ENCODE results near the gene DOCK3. TPM values are rescaled to one million over a fixed set of nuclear protein-coding genes. Genes with fewer than 3 reads are reported as not detected.

The DOCK3 gene
- total and polyA plus RNA-seq, 2 of the 4 experiments (the other 2 are of a cell fraction) = under 0.01 to 0.12 TPM

- H3K27me3 ChIP-seq (ENCODE audit: control insufficient read depth, insufficient read depth, low read length) = no peaks in the 10 kb centered on the region
- no peak overlapping the region for H3K4me3 ChIP-seq (ENCODE audit: insufficient read depth, low read depth, low read length)
- H3K4me2 ChIP-seq (ENCODE audit: low read depth, low read length) = no peak overlapping the region
- no peak overlapping the region for H2BK20ac ChIP-seq (ENCODE audit: low read depth, low read length)
- no peaks in the 10 kb centered on the region for H3K79me1 ChIP-seq (ENCODE audit: low read depth in 1 of 2, low read length in 2 of 2)
- no peak overlapping the region for H2BK15ac ChIP-seq (ENCODE audit: low read depth, low read length)
- dilution Hi-C loops (cut with HindIII; ENCODE audit: low sequenced_read_pairs, unreplicated experiment) = no loop called here
- no peak overlapping the region for H3K56ac ChIP-seq (ENCODE audit: extremely low read depth, insufficient read depth, low read length)
- no peak overlapping the region for H3K9ac ChIP-seq (ENCODE audit: low read depth, low read length)
- H3K18ac ChIP-seq (ENCODE audit: low read depth, low read length) = no peak overlapping the region
- intact Hi-C loops (cut with micrococcal nuclease) = no loop called here
- no peaks in the 10 kb centered on the region for H4K20me1 ChIP-seq (ENCODE audit: insufficient read depth, low read length)
- CTCF ChIA-PET = no interaction called here
- H2AFZ ChIP-seq (replicated peaks; ENCODE audit: low read length, poor library complexity) = no peak overlapping the region
- H4K5ac ChIP-seq (ENCODE audit: low read depth, low read length) = no peak overlapping the region
- H3K27ac ChIP-seq (ENCODE audit: insufficient read depth, low read length) = no peak overlapping the region
- H4K91ac ChIP-seq (ENCODE audit: insufficient read depth, low read depth, low read length) = no peak overlapping the region
- H2BK120ac ChIP-seq (ENCODE audit: low read depth, low read length) = no peak overlapping the region
- no peak overlapping the region for H2BK5ac ChIP-seq (ENCODE audit: low read depth, low read length, poor library complexity, severe bottlenecking)
- no peak for TF ChIP-seq BHLHE40 (IDR thresholded peaks at IDR 0.05; ENCODE audit: low read depth, low read length)
- TF ChIP-seq SMC3 (IDR thresholded peaks at IDR 0.05; ENCODE audit: low read depth, low read length) = no peak
- no peak for TF ChIP-seq ELK1 (IDR thresholded peaks at IDR 0.05; ENCODE audit: borderline replicate concordance, low read depth, low read length)
- TF ChIP-seq NFE2L2 (IDR thresholded peaks at IDR 0.05; ENCODE audit: low read depth, low read length) = no peak
- no peak for TF ChIP-seq CTCF (conservative IDR thresholded peaks at IDR 0.05; ENCODE audit: low read depth, low read length)
- TF ChIP-seq RCOR1 (IDR thresholded peaks at IDR 0.05; ENCODE audit: insufficient replicate concordance, low read length) = no peak
- no peak for TF ChIP-seq RAD21 (IDR thresholded peaks at IDR 0.05; ENCODE audit: low read length)
- TF ChIP-seq RFX5 (IDR thresholded peaks at IDR 0.05; ENCODE audit: low read depth, low read length) = no peak
- no peak for TF ChIP-seq FOS (IDR thresholded peaks at IDR 0.05; ENCODE audit: low read depth, low read length)
- no peaks in the 10 kb centered on the region for H3K4me1 ChIP-seq (ENCODE audit: control insufficient read depth, insufficient read depth, low read length)
- POLR2A ChIA-PET (ENCODE audit: unreplicated experiment) = no interaction called here
- no peak overlapping the region for H4K8ac ChIP-seq (ENCODE audit: low read depth in 2 of 2, low read length in 2 of 2)
- ATAC-seq (ENCODE audit: low read depth) (no peak), DNase-seq (no peak)
- H3K36me3 ChIP-seq (ENCODE audit: control insufficient read depth, insufficient read depth, low read length) = no peaks in the 10 kb centered on the region
- BruUV-seq (replicated peaks) = no TSS peak
- no peaks in the 10 kb centered on the region for H3K9me1 ChIP-seq (ENCODE audit: insufficient read depth, low read length)
- H2AK5ac ChIP-seq (ENCODE audit: low read depth, low read length) = no peak overlapping the region
- H2AK9ac ChIP-seq (replicated peaks; ENCODE audit: low read depth, low read length, poor library complexity) = no peak overlapping the region
- H3K23ac ChIP-seq (ENCODE audit: low read depth, low read length) = no peak overlapping the region
- no peak overlapping the region for H3K4ac ChIP-seq (ENCODE audit: low read depth, low read length)
- in situ Hi-C loops (cut with MboI; ENCODE audit: low sequenced_read_pairs) = no loop called here
- peaks cover 11% of the 10 kb centered on the region for H3K9me3 ChIP-seq (ENCODE audit: control insufficient read depth, insufficient read depth, low read length)
- H3K14ac ChIP-seq (replicated peaks; ENCODE audit: low read depth, low read length) = no peak overlapping the region
Observed at GRCh38 chr3:51176923-51177322, 502.2 kb downstream of the DOCK3 start.

Data from IMR-90 (cell line).